Measurements from ENCODE around the gene SURF6. TPM values are rescaled to one million over a fixed set of nuclear protein-coding genes. Genes with fewer than 3 reads are reported as not detected.

Gene SURF6
- total RNA-seq, 1 experiment from 2014 or later: 56.3 TPM

DNA sequence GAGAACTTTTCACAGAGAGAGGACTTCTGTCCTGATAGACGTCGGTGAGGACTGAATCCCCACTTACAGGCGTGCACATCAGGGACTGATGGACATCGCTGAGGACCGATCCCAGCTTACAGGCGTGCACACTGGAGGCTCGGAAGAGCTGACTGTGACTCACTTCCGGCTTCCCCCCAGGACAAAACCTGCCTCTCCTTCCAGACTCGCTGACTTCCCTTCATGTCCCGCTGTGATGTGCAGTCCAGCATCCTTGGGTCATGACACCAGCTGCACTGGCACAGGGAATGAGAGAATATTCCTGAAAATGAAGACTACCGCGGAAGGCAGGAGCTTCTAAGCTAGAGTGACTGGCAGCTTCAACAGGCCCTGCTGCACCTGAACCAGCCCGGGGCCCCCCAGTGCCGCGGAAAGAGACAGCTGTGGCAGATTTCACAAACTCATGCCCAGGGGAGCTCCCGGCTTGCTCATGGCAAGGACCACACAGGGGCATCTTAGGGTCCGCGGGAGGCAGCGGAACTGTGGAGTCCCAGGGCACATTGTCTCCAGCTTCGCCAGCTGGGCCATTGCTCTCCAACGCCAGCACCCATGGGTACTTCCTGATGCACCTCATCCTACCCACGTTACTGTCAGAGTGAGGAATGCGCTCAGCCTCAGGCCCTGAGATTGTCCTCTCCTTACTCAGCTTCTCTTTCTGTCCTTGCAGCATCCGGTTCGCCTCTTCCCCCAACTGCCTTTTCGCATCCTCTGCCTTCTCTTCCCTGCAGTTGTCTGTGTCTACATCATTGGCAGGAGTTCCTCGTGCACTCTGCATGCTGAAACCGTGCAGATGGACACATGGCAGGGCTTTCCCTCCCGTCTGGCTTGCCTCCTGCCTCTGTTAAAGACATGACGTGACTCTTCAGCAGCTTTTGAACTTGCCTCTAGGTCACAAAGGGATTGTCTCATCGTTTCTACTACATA is 29.5 kb downstream of the SURF6 start:
- H3K4me2 ChIP-seq (ENCODE audit: insufficient read depth, insufficient read length, low read length): no peak overlapping the region
- H3K79me1 ChIP-seq (ENCODE audit: insufficient read depth, low read depth, low read length, poor library complexity, severe bottlenecking): no peaks in the 10 kb centered on the region
- H4K8ac ChIP-seq (replicated peaks; ENCODE audit: insufficient read length, low read depth, low read length): no peak overlapping the region
- Mint-ChIP-seq H3K4me1 (no peaks in the 10 kb centered on the region), H3K27me3 (ENCODE audit: low read depth) (peaks cover 48% of the 10 kb centered on the region), H3K4me3 (no peak overlapping the region), H3K36me3 (ENCODE audit: insufficient read depth in 1 of 3, low read depth in 3 of 3) (peaks cover 9 to 10% (median 9%) of the 10 kb centered on the region in 3 experiments; a peak in 6 of 7 replicates), H3K9me3 (peaks cover 10 to 12% of the 10 kb centered on the region in 2 experiments), H3K27ac (no peak overlapping the region)
- H3T11ph ChIP-seq (ENCODE audit: low read length): no peak overlapping the region
- no peak overlapping the region for H2AFZ ChIP-seq (ENCODE audit: low read length)
- H2BK5ac ChIP-seq (ENCODE audit: insufficient read length, low read length): no peak overlapping the region
- no peaks in the 10 kb centered on the region for H4K20me1 ChIP-seq (ENCODE audit: control insufficient read depth, insufficient read depth, insufficient read length)
- no peaks in the 10 kb centered on the region for H3K27me3 ChIP-seq (ENCODE audit: insufficient read depth, low read length)
- no peak overlapping the region for H2BK120ac ChIP-seq (ENCODE audit: low read depth, low read length, poor library complexity, severe bottlenecking)
- no CpG with 5 or more reads among the region's 31 CpGs for WGBS (ENCODE audit: extremely low coverage, insufficient read length, low lambda C conversion rate)
- H3K27ac ChIP-seq (ENCODE audit: insufficient read length, low read depth, low read length): no peak overlapping the region
- no peaks in the 10 kb centered on the region for H3K23me2 ChIP-seq (ENCODE audit: insufficient read length, low read depth, low read length, poor library complexity, severe bottlenecking)
- no peak overlapping the region for H3K56ac ChIP-seq (ENCODE audit: insufficient read length, low read depth, low read length)
- H3K9me3 ChIP-seq (ENCODE audit: control insufficient read depth, low read depth, low read length): no peaks in the 10 kb centered on the region
- H3K14ac ChIP-seq (ENCODE audit: insufficient read depth, low read length): no peak overlapping the region; the same call in 1 of the 2 replicates
- no peak overlapping the region for H2AK5ac ChIP-seq (ENCODE audit: insufficient read length, low read length)
- no peak overlapping the region for H2BK15ac ChIP-seq (ENCODE audit: low read depth, low read length)
- no peaks in the 10 kb centered on the region for H3K4me1 ChIP-seq (ENCODE audit: insufficient read depth, low read length)
- no peak overlapping the region for H3K9ac ChIP-seq (ENCODE audit: extremely low read depth, insufficient read length, low read length)
- no peak overlapping the region for H3K23ac ChIP-seq (ENCODE audit: insufficient read length, low read depth, low read length)
- H4K5ac ChIP-seq (ENCODE audit: insufficient read length, low read depth, low read length): no peak overlapping the region
- TF ChIP-seq, protein P1, sequence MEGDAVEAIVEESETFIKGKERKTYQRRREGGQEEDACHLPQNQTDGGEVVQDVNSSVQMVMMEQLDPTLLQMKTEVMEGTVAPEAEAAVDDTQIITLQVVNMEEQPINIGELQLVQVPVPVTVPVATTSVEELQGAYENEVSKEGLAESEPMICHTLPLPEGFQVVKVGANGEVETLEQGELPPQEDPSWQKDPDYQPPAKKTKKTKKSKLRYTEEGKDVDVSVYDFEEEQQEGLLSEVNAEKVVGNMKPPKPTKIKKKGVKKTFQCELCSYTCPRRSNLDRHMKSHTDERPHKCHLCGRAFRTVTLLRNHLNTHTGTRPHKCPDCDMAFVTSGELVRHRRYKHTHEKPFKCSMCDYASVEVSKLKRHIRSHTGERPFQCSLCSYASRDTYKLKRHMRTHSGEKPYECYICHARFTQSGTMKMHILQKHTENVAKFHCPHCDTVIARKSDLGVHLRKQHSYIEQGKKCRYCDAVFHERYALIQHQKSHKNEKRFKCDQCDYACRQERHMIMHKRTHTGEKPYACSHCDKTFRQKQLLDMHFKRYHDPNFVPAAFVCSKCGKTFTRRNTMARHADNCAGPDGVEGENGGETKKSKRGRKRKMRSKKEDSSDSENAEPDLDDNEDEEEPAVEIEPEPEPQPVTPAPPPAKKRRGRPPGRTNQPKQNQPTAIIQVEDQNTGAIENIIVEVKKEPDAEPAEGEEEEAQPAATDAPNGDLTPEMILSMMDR (conservative IDR thresholded peaks at IDR 0.05): no peak
- H2BK12ac ChIP-seq (ENCODE audit: insufficient read length, low read depth, low read length): no peak overlapping the region
- H2BK20ac ChIP-seq (ENCODE audit: low read depth, low read length, poor library complexity, severe bottlenecking): no peak overlapping the region
- H3K79me2 ChIP-seq (ENCODE audit: insufficient read depth, low read length): no peaks in the 10 kb centered on the region
- no peak for DNase-seq
- H3K18ac ChIP-seq (ENCODE audit: insufficient read length, low read depth, low read length): no peak overlapping the region
- no peak overlapping the region for H3K4ac ChIP-seq (ENCODE audit: low read depth, low read length)
- H4K91ac ChIP-seq (ENCODE audit: insufficient read length, low read depth, low read length): no peak overlapping the region

Measured in H9 (cell line).